KMS-11 (cell line): ENCODE measurements around the gene MRPL58.

ENCODE experiments used
- H2AFZ ChIP-seq: fragments of 200-600 bp; sonication (generic); 2 replicates; pipeline ENCODE4 v1.6.1; 2016; ENCODE audit warnings: antibody characterized with exemption, mixed run types, low read depth
- H3K27ac ChIP-seq: fragments of 200-600 bp; sonication (generic); 2 replicates; pipeline ENCODE4 v1.6.1; 2016; ENCODE audit warnings: mild to moderate bottlenecking, mixed run types
- H3K27me3 ChIP-seq: fragments of 200-600 bp; sonication (generic); 2 replicates; pipeline ENCODE4 v1.6.1; 2017; ENCODE audit warnings: mild to moderate bottlenecking, low read depth, mixed run types, moderate library complexity; ENCODE audit not compliant: insufficient read depth
- H3K36me3 ChIP-seq: fragments of 200-600 bp; sonication (generic); 2 replicates; pipeline ENCODE4 v1.6.1; 2017; ENCODE audit warnings: mild to moderate bottlenecking, mixed run types; ENCODE audit not compliant: insufficient read depth
- H3K4me1 ChIP-seq: fragments of 200-600 bp; sonication (generic); 2 replicates; pipeline ENCODE4 v1.6.1; 2016; ENCODE audit warnings: mild to moderate bottlenecking, low read depth, mixed run types; ENCODE audit not compliant: poor library complexity, severe bottlenecking
- H3K4me2 ChIP-seq: fragments of 200-600 bp; sonication (generic); 2 replicates; pipeline ENCODE4 v1.7.0; 2016; ENCODE audit warnings: mild to moderate bottlenecking, mixed run types
- H3K4me3 ChIP-seq: fragments of 200-600 bp; sonication (generic); IDR thresholded peaks from 2 replicates; pipeline ENCODE4 v1.6.1; 2017; ENCODE audit warnings: low read depth, low read length, mixed read lengths; ENCODE audit not compliant: insufficient read depth
- H3K79me2 ChIP-seq: fragments of 200-600 bp; sonication (generic); 2 replicates; pipeline ENCODE4 v1.6.1; 2016; ENCODE audit warnings: low read depth, mixed run types; ENCODE audit not compliant: insufficient read depth
- H3K9ac ChIP-seq: fragments of 200-600 bp; sonication (generic); 2 replicates; pipeline ENCODE4 v1.6.1; 2016; ENCODE audit warnings: mild to moderate bottlenecking, mixed run types
- H4K20me1 ChIP-seq: fragments of 200-600 bp; sonication (generic); 2 replicates; pipeline ENCODE4 v1.6.1; 2016; ENCODE audit warnings: mild to moderate bottlenecking, mixed run types; ENCODE audit not compliant: insufficient read depth
- TF ChIP-seq, protein P1 (sequence below): fragments of 200-600 bp; sonication (generic); conservative IDR thresholded peaks from 2 replicates; pipeline ENCODE4 v1.6.1; 2017; ENCODE audit warnings: low read depth, mild to moderate bottlenecking, antibody characterized with exemption, low read length, moderate library complexity, mixed read lengths

Gene MRPL58

DNA sequence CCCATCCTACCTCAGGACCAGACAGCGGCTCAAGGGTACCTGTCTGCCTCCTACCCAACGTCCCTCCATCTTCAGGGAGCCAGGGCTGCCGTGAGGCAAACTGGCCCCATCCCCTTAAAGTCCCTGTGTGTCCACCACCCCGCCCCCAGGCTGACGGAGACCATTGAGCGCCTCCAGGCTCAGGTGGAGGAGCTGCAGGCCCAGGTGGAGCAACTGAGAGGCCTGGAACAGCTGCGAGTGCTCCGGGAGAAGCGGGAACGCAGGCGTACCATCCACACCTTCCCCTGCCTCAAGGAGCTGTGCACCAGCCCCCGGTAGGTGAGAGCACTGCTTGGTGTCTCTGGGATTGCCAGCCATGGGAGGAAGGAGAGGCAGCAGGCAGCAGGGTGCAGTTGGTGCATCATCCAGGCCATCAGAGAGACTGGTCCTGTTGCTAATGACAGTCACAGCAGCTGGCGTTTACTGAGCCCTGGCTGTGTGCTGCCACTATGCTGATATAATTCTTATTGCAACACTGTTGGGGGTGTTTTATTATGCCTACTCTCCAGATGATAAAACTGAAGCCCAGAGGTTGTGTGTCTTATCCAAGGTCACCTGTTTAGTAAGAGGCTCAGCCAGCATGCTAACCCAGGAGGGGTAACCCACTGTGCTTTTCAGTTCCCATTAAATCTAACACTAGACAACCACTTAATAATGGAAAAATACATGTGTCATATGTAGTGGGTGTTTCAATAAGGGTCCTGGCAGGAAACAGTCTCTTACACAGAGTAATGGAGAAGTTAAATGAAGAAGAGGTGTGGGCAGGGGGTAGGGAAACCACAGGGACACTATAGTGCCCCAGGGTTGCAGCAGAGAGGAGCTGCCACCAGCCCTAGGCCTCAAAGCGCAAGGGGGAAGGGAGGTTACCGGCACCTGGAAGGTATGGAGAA lies 10.3 kb upstream of the MRPL58 start:
- H3K4me3 ChIP-seq: no peak overlapping the region
- H3K36me3 ChIP-seq: no peaks in the 10 kb centered on the region
- no peak overlapping the region for H3K9ac ChIP-seq
- H3K79me2 ChIP-seq: no peaks in the 10 kb centered on the region
- TF ChIP-seq, protein P1, sequence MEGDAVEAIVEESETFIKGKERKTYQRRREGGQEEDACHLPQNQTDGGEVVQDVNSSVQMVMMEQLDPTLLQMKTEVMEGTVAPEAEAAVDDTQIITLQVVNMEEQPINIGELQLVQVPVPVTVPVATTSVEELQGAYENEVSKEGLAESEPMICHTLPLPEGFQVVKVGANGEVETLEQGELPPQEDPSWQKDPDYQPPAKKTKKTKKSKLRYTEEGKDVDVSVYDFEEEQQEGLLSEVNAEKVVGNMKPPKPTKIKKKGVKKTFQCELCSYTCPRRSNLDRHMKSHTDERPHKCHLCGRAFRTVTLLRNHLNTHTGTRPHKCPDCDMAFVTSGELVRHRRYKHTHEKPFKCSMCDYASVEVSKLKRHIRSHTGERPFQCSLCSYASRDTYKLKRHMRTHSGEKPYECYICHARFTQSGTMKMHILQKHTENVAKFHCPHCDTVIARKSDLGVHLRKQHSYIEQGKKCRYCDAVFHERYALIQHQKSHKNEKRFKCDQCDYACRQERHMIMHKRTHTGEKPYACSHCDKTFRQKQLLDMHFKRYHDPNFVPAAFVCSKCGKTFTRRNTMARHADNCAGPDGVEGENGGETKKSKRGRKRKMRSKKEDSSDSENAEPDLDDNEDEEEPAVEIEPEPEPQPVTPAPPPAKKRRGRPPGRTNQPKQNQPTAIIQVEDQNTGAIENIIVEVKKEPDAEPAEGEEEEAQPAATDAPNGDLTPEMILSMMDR: no peak
- no peak overlapping the region for H2AFZ ChIP-seq
- H4K20me1 ChIP-seq: no peaks in the 10 kb centered on the region
- no peak overlapping the region for H3K27ac ChIP-seq
- H3K4me2 ChIP-seq: no peak overlapping the region
- no peaks in the 10 kb centered on the region for H3K4me1 ChIP-seq
- H3K27me3 ChIP-seq: no peaks in the 10 kb centered on the region

DNA sequence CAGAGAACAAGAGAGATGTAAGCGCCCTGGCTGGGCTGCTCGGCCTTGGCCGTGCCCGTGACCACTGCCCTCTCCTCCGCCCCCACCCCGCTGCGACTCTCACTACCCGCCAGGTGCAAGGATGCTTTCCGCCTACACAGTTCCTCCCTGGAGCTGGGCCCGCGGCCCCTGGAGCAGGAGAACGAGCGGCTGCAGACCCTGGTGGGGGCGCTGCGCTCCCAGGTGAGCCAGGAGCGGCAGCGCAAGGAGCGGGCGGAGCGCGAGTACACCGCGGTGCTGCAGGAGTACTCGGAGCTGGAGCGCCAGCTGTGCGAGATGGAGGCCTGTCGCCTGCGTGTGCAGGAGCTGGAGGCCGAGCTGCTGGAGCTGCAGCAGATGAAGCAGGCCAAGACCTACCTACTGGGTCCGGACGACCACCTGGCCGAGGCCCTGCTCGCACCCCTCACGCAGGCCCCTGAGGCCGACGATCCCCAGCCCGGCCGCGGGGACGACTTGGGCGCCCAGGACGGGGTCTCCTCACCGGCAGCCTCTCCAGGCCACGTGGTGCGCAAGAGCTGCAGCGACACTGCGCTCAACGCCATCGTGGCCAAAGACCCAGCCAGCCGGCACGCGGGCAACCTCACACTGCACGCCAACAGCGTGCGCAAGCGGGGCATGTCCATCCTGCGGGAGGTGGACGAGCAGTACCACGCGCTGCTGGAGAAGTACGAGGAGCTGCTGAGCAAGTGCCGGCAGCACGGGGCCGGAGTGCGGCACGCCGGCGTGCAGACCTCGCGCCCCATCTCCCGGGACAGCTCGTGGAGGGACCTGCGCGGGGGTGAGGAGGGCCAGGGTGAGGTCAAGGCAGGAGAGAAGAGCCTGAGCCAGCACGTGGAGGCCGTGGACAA lies 9.2 kb upstream of the MRPL58 start:
- TF ChIP-seq, protein P1: no peak
- Histone ChIP-seq H4K20me1 (no peaks in the 10 kb centered on the region), H3K36me3 (no peaks in the 10 kb centered on the region), H3K27me3 (no peaks in the 10 kb centered on the region), H3K4me1 (no peaks in the 10 kb centered on the region), H3K27ac (no peak overlapping the region), H2AFZ (no peak overlapping the region), H3K4me2 (no peak overlapping the region), H3K9ac (no peak overlapping the region), H3K79me2 (no peaks in the 10 kb centered on the region), H3K4me3 (no peak overlapping the region)

DNA sequence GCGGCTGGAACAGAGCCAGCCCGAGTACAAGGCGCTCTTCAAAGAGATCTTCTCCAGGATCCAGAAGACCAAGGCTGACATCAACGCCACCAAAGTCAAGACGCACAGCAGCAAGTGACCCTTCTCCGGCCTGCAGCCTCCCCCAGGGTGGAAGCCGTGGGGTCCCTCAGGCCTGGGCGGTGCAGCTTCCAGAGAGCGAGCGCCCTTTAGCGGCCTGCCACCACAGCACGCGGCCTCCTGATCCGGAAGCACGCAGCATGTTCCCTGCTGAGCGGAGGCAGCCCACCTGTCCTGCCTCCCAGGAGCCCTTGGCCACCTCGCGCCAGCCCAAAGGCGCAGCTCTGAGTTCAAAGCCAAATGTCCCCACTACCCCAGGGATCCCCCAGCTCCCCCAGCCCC lies 8.5 kb upstream of the MRPL58 start:
- H3K79me2 ChIP-seq: no peaks in the 10 kb centered on the region
- no peak overlapping the region for H3K4me2 ChIP-seq
- TF ChIP-seq, protein P1: no peak
- H3K27me3 ChIP-seq: no peaks in the 10 kb centered on the region
- H3K9ac ChIP-seq: no peak overlapping the region
- no peak overlapping the region for H2AFZ ChIP-seq
- no peaks in the 10 kb centered on the region for H3K4me1 ChIP-seq
- H4K20me1 ChIP-seq: no peaks in the 10 kb centered on the region
- H3K4me3 ChIP-seq: no peak overlapping the region
- H3K27ac ChIP-seq: no peak overlapping the region
- no peaks in the 10 kb centered on the region for H3K36me3 ChIP-seq

DNA sequence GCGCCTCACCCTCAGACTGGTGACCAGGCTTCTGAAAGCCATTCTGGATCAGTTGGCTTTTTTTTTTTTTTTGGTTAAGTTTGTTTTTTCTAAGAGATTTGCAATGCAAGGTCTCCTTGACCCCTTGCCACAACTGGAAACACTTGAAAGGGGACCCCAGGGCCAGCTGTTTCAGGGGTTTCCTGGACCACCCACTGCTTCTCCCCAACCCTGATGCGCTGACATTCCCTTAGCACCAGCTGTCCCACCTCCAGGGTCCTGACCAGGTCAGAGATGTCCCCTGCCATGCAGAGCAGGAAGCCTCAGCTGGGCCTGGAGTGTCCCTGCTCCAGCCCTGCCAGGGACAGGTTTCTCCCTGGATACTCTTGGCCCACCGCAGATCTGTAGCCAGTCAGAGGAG lies 8.1 kb upstream of the MRPL58 start:
- Histone ChIP-seq H3K36me3 (no peaks in the 10 kb centered on the region), H3K4me2 (no peak overlapping the region), H3K27ac (no peak overlapping the region), H3K27me3 (no peaks in the 10 kb centered on the region), H3K4me3 (no peak overlapping the region), H3K79me2 (no peaks in the 10 kb centered on the region), H3K9ac (no peak overlapping the region), H3K4me1 (no peaks in the 10 kb centered on the region), H2AFZ (no peak overlapping the region), H4K20me1 (no peaks in the 10 kb centered on the region)
- TF ChIP-seq, protein P1: no peak
